DOHH2 (cell line): ENCODE results near the gene NOTO.
A peak's percentile ranks its signal among the peaks of the same experiment; 100 is the strongest.

Source experiments
- H3F3A ChIP-seq: fragments of 200-600 bp; sonication (generic), shearing (Covaris generic); 2 replicates; pipeline ENCODE4 v1.6.0; 2016; ENCODE audit warnings: antibody characterized with exemption, mild to moderate bottlenecking; ENCODE audit not compliant: control insufficient read depth, insufficient read depth
- H3K27ac ChIP-seq: fragments of 200-600 bp; sonication (generic); 2 replicates; pipeline ENCODE4 v1.5.1; 2014; ENCODE audit warnings: low read depth, mild to moderate bottlenecking, low read length, moderate library complexity
- H3K27me3 ChIP-seq: fragments of 200-600 bp; sonication (generic); 2 replicates; pipeline ENCODE4 v1.6.1; 2014; ENCODE audit warnings: mild to moderate bottlenecking, low read length, mixed read lengths; ENCODE audit not compliant: control insufficient read depth
- H3K36me3 ChIP-seq: fragments of 200-600 bp; sonication (generic); 2 replicates; pipeline ENCODE4 v1.6.1; 2014; ENCODE audit warnings: mild to moderate bottlenecking, low read length, moderate library complexity, mixed read lengths; ENCODE audit not compliant: control insufficient read depth
- H3K4me1 ChIP-seq: fragments of 200-600 bp; sonication (generic); 2 replicates; pipeline ENCODE4 v1.6.1; 2014; ENCODE audit warnings: mild to moderate bottlenecking, low read length, mixed read lengths; ENCODE audit not compliant: control insufficient read depth
- H3K4me2 ChIP-seq: fragments of 200-600 bp; sonication (generic); 2 replicates; pipeline ENCODE4 v1.6.0; 2014; ENCODE audit warnings: mild to moderate bottlenecking, low read length, moderate library complexity
- H3K4me3 ChIP-seq: fragments of 200-600 bp; sonication (generic); 2 replicates; pipeline ENCODE4 v1.5.1; 2014; ENCODE audit warnings: mild to moderate bottlenecking, low read length, mixed read lengths
- H3K79me2 ChIP-seq: fragments of 200-600 bp; sonication (generic); 2 replicates; pipeline ENCODE4 v1.6.1; 2014; ENCODE audit warnings: mild to moderate bottlenecking, low read length, mixed read lengths; ENCODE audit not compliant: control insufficient read depth
- H3K9me2 ChIP-seq: fragments of 200-600 bp; sonication (generic); replicated peaks from 2 replicates; pipeline ENCODE4 v1.6.1; 2014; ENCODE audit warnings: mild to moderate bottlenecking, low read length, mixed read lengths; ENCODE audit not compliant: control insufficient read depth
- H3K9me3 ChIP-seq: fragments of 200-600 bp; sonication (generic); 2 replicates; pipeline ENCODE4 v1.6.1; 2014; ENCODE audit warnings: antibody characterized with exemption, low read length, mixed read lengths; ENCODE audit not compliant: control insufficient read depth, insufficient read depth
- H4K20me1 ChIP-seq: fragments of 200-600 bp; sonication (generic); 2 replicates; pipeline ENCODE4 v1.6.0; 2014; ENCODE audit warnings: low read depth, mild to moderate bottlenecking, antibody characterized with exemption, low read length, moderate library complexity; ENCODE audit not compliant: control insufficient read depth, insufficient read depth
- EZH2phosphoT487 ChIP-seq: fragments of 200-600 bp; sonication (generic); IDR thresholded peaks from 2 replicates; pipeline ENCODE4 v1.6.1; 2017; ENCODE audit warnings: borderline replicate concordance, mild to moderate bottlenecking, antibody characterized with exemption, low read length, moderate library complexity, mixed read lengths
- TF ChIP-seq, protein P1 (sequence below): fragments of 200-600 bp; sonication (generic); IDR thresholded peaks from one replicate; pipeline ENCODE4 v1.5.1; 2014; ENCODE audit warnings: antibody characterized with exemption, mild to moderate bottlenecking, low read depth, low read length; ENCODE audit not compliant: poor library complexity, severe bottlenecking

The NOTO gene, protein sequence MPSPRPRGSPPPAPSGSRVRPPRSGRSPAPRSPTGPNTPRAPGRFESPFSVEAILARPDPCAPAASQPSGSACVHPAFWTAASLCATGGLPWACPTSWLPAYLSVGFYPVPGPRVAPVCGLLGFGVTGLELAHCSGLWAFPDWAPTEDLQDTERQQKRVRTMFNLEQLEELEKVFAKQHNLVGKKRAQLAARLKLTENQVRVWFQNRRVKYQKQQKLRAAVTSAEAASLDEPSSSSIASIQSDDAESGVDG

DNA sequence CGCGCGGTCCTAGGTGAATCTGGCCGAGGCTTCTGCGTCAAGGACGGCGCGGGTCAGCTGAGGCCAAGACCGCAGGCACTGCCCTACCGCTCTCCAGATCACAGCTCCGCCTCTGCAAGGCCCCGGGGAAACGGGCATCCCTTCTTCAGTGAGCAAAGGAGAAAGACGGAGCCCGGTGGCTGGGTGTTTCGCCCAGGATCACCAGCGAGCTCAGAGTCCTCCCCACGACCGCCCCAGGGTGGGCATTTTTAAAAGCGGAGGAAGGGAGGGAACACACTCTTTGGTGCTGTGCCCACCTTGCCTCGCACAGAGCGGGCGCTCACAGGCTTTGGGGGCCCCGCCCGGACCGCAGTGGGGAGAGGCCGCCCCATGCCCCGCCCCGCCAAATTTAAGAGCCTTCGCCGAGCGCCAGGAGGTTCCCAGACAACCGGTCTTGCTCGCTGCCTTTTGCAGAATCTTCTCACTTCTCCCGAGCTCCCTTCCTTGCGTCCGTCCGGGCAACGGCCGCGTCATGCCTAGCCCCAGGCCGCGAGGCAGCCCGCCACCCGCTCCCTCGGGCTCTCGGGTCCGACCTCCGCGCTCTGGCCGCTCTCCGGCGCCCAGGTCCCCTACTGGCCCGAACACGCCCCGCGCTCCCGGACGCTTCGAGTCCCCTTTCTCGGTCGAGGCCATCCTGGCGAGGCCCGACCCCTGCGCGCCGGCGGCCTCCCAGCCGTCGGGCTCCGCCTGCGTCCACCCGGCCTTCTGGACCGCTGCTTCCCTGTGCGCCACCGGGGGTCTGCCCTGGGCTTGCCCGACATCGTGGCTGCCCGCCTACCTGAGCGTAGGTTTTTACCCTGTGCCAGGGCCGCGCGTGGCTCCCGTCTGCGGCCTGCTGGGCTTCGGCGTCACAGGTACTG is at the start of gene NOTO:
Gene NOTO, plus strand, starts transcription at position 419 of the 899 bp plus-strand sequence. Its CDS starts 93 bp downstream, at position 512.
- no peak within 1 kb of the TSS for H3K4me2 ChIP-seq
- no peak for TF ChIP-seq EZH2phosphoT487
- TF ChIP-seq, protein P1, sequence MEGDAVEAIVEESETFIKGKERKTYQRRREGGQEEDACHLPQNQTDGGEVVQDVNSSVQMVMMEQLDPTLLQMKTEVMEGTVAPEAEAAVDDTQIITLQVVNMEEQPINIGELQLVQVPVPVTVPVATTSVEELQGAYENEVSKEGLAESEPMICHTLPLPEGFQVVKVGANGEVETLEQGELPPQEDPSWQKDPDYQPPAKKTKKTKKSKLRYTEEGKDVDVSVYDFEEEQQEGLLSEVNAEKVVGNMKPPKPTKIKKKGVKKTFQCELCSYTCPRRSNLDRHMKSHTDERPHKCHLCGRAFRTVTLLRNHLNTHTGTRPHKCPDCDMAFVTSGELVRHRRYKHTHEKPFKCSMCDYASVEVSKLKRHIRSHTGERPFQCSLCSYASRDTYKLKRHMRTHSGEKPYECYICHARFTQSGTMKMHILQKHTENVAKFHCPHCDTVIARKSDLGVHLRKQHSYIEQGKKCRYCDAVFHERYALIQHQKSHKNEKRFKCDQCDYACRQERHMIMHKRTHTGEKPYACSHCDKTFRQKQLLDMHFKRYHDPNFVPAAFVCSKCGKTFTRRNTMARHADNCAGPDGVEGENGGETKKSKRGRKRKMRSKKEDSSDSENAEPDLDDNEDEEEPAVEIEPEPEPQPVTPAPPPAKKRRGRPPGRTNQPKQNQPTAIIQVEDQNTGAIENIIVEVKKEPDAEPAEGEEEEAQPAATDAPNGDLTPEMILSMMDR, result no peak
- no peaks in the 10 kb centered on the region for H3K9me2 ChIP-seq
- no peaks in the 10 kb centered on the region for H3K36me3 ChIP-seq
- H3K4me1 ChIP-seq, result no peaks in the 10 kb centered on the region
- H3K4me3 ChIP-seq, result no peak within 1 kb of the TSS
- H4K20me1 ChIP-seq, result no peaks in the 10 kb centered on the region
- no peak within 1 kb of the TSS for H3K27ac ChIP-seq
- H3K27me3 ChIP-seq, result 0 out of 2 replicates have a peak, but pooled peaks cover 8% of the 10 kb centered on the region
- no peaks in the 10 kb centered on the region for H3F3A ChIP-seq
- no peaks in the 10 kb centered on the region for H3K79me2 ChIP-seq
- no peaks in the 10 kb centered on the region for H3K9me3 ChIP-seq

DNA sequence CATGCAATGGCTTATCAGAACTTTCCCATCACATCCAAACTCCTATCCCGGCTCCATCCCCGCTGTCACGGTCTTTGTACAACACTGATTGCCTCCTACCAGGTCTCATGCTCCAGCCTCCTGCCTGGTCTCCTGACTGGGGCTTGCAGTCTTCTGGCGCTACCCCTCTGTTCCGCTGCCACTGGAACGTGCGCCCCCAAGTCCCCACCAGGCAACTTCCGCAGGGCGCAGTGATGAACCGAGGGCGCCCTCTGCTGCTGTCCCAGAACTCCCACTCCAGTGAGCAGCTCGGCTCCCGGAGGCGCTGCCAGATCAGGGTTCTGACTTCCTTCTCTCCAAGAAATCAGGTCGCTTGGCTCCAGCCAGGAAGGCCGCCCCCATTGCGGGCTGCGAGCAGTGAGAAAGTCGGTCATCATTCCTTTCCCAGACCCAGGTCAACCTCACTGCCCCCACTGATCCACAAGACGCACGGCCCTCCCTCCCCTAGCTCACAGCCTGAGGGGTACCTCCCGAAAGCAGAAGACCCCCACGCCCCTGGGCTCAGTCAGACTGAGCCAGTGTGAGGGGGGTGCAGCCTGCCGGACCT is 45.7 kb upstream of the NOTO start:
- H3K27ac ChIP-seq, result no peak overlapping the region
- H3F3A ChIP-seq, result no peaks in the 10 kb centered on the region
- no peak overlapping the region for H3K4me2 ChIP-seq
- H3K9me3 ChIP-seq, result no peaks in the 10 kb centered on the region
- H3K4me1 ChIP-seq, result no peaks in the 10 kb centered on the region
- no peak for TF ChIP-seq EZH2phosphoT487
- TF ChIP-seq, protein P1, result peak; percentile 54
- H3K27me3 ChIP-seq, result no peaks in the 10 kb centered on the region; the same call in 1 of the 2 replicates
- no peaks in the 10 kb centered on the region for H3K9me2 ChIP-seq
- H3K4me3 ChIP-seq, result no peak overlapping the region
- no peaks in the 10 kb centered on the region for H3K79me2 ChIP-seq
- no peaks in the 10 kb centered on the region for H4K20me1 ChIP-seq
- H3K36me3 ChIP-seq, result no peaks in the 10 kb centered on the region

DNA sequence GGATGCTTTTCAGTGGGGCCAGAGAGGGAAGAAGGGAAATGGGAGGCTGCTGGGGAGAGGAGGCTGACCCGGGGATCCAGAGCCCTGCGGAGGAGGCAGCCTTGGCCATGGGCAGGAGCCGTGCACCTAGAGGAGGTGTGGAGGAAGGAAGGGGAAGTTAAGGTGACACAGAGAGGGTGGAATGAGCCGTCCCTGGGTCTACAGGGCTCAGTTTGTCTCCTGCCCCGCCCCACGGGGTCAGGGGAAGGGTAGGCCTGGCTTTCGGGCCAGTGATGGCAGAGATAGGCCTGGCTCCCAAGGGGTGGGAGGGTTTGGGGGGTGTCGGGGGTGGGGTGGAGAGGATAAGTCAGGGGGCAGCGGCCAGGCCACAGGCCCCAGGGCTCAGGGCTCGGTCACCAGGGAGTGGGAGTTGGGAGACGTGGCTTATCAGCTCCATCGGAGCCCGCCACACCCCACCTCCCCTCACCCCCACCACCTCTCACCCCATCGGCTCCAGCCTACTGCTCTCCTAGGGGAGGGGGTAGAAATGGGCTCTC is 39.5 kb upstream of the NOTO start:
- H3K4me1 ChIP-seq, result no peaks in the 10 kb centered on the region
- H3K27me3 ChIP-seq, result peaks cover 3% of the 10 kb centered on the region
- no peak overlapping the region for H3K27ac ChIP-seq
- H3K9me2 ChIP-seq, result no peaks in the 10 kb centered on the region
- TF ChIP-seq, protein P1, result no peak
- TF ChIP-seq EZH2phosphoT487, result no peak
- H4K20me1 ChIP-seq, result 0 out of 2 replicates have a peak, but pooled peaks cover 3% of the 10 kb centered on the region
- no peaks in the 10 kb centered on the region for H3K79me2 ChIP-seq
- H3K4me2 ChIP-seq, result no peak overlapping the region
- H3K36me3 ChIP-seq, result no peaks in the 10 kb centered on the region
- no peaks in the 10 kb centered on the region for H3K9me3 ChIP-seq
- H3F3A ChIP-seq, result no peaks in the 10 kb centered on the region
- no peak overlapping the region for H3K4me3 ChIP-seq
